GM21717 (cell line): ENCODE results near the gene TRRAP.

ENCODE experiments used
- ATAC-seq: cut with Tn5 transposase; IDR thresholded peaks from one replicate; pipeline ENCODE4 v1.9.1; 2021; ENCODE audit warnings: mild to moderate bottlenecking, moderate library complexity; ENCODE audit not compliant: unreplicated experiment

TRRAP gene

GRCh38 chr7:98982686-98983085, 104.4 kb downstream of the TRRAP start:
- no peak for ATAC-seq

DNA sequence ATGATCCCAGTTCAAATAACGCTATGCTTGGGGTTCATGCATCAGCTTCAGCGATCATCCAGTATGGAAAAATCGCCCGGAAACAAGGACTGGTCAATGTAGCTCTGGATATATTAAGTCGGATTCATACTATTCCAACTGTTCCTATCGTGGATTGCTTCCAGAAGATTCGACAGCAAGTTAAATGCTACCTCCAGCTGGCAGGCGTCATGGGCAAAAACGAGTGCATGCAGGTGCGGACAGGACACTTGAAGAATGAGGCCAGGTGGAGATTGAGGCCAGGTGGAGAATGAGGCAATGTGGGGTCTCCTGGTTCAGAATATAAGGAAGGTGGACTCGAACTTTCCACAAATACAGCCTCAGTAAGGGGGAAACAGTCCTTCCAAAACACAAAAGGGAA, 105.8 kb downstream of the TRRAP start:
- ATAC-seq, result no peak

- ATAC-seq, result no peak
These were observed 107.1 kb downstream of the TRRAP start for GRCh38 chr7:98985406-98985805.

DNA sequence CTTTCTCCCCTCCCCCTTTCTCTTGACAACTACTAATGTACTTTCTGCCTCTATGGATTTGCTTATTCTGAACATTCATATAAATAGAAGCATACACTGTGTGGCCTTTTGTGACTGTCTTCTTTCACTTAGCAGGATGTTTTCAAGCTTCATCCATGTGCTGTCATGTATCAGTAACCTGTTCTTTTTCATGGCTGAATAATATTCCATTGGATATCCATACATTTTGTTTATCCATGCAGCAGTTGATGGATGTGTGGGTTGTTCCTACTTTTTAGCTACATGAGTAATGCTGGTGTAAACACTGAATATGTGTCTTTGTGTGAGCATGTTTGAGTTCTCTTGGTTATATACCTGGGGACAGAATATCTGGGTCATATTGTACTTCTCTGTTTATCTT, 107.6 kb downstream of the TRRAP start:
- ATAC-seq, result no peak

DNA sequence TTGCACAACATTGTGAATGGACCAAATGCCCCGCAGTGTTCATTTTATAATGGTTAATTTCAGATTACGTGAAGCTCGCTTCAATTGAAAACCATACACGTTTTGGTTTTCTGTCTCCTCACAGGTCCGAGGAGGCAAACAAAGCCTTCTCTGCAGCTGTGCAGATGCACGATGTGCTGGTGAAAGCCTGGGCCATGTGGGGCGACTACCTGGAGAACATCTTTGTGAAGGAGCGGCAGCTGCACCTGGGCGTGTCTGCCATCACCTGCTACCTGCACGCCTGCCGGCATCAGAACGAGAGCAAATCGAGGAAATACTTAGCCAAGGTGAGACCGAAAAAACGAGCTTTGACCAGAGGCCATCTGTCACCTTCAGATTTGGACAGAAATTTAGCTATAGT, 110.3 kb downstream of the TRRAP start:
- no peak for ATAC-seq

DNA sequence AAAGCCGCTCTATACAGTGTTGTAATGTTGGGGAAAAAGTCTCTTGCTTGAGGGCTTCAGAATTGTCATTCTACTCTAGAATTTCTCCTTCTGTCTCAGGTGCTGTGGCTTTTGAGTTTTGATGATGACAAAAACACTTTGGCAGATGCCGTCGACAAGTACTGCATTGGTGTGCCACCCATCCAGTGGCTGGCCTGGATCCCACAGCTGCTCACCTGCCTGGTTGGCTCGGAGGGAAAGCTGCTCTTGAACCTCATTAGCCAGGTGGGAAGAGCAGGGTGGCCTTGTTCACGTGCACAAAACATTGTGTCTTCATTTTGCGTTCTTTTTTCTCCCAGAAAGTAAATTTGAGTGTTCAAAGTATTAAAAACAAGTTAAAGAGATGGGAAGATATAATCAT, 112.0 kb downstream of the TRRAP start:
- no peak for ATAC-seq

DNA sequence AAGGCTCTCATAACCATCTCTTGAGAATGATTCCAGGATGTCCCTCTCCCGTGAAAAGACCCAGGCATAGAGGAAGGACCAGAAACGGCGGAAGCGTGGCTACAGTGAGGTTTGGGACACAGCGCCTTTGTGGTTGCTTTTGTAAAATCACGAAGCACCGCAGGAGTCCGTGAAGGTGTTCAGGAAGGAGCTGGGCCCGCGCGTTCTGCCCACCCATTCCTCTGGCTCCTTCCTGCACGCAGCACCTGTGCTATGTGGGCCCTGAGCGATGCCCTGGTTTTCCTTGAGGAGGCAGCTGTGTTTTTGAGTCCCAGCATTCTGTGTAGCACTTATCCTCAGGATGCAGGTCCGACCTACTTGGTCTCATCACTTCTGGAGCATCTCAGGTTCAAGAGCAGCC, 112.8 kb downstream of the TRRAP start:
- no peak for ATAC-seq

GRCh38 chr7:98992076-98992475, 113.7 kb downstream of the TRRAP start:
- ATAC-seq, result no peak

- ATAC-seq, result no peak
These were observed 114.9 kb downstream of the TRRAP start for GRCh38 chr7:98993024-98993897.

DNA sequence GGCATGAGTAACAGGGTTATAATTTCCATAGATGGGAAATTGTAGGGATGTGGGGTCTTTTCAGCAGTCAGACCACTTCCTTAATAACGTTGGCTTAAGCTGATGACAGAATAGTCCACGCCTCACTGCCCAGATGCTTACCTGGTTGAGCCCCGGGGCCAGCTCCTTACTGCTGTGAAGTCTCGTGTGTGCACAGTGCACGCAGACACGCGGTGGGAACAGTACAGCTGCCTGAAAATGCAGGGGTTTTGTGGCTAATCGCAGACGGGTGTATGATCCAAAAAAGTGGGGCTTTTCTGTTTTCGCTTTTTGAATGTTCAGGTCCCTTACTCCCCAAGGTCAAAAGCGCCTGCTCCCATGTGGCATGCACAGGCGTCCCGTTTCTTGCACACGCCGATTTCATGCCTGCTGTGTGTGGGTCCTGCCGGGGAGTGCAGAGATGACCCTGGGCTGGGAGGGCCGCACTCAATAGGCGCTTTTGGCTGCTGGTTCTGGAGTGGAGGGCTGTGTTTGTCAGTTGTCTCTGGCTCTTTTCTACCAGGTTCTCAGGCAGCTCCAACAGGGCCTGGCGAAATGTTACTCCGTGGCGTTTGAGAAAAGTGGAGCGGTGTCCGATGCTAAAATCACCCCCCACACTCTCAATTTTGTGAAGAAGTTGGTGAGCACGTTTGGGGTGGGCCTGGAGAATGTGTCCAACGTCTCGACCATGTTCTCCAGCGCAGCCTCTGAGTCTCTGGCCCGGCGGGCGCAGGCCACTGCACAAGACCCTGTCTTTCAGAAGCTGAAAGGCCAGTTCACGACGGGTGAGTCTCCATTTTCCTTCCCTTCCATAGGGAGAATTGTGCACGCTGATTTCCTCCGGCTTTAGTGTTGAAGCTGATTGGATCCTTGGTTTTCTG, 116.0 kb downstream of the TRRAP start:
- no peak for ATAC-seq

- no peak for ATAC-seq
These were observed 116.8 kb downstream of the TRRAP start for GRCh38 chr7:98995111-98995510.

DNA sequence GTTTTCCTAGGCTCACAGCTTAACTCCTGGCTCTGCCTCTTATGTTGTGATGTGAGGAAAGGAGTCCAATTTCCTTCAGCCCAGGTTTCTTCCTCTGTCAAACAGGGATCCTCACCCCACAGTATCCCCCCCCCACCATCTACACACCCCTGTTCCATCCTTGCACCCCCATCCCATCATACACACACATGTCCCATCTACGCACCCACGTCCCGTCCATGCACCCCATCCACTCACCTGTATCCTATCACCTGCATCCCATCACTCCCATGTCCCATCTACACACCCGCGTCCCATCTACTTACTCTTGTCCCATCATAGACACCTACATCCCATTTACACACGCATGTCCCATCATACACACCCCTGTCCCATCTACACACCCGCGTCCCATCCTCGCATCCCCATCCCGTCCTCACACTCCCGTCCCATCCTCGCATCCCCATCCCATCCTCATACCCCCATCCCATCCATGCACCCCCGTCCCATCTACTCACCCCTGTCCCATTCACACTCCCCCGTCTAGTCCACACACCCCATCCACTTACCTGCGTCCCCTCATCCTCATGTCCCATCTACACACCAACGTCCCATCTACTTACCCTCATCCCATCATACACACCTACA, 117.3 kb downstream of the TRRAP start:
- no peak for ATAC-seq

DNA sequence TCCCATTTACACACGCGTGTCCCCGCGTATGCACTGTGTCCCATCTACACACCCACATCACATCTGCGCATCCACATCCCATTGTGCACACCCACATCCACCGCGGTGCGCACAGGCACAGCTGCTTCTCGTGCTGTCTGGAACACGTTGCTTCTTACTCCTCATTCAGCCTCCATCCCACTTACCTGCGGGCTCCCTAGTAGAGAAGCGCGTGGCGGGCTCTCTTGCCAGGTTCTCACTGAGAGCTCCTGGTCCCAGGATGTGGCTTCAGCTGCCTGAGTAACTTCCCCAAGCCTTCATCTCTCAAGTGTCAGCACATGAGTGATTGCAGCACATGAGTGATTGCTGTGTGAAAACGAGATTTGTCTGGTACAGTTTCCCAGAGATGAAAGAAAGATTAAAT, 117.8 kb downstream of the TRRAP start:
- no peak for ATAC-seq

- no peak for ATAC-seq
These were observed 119.5 kb downstream of the TRRAP start for GRCh38 chr7:98997846-98998245.

DNA sequence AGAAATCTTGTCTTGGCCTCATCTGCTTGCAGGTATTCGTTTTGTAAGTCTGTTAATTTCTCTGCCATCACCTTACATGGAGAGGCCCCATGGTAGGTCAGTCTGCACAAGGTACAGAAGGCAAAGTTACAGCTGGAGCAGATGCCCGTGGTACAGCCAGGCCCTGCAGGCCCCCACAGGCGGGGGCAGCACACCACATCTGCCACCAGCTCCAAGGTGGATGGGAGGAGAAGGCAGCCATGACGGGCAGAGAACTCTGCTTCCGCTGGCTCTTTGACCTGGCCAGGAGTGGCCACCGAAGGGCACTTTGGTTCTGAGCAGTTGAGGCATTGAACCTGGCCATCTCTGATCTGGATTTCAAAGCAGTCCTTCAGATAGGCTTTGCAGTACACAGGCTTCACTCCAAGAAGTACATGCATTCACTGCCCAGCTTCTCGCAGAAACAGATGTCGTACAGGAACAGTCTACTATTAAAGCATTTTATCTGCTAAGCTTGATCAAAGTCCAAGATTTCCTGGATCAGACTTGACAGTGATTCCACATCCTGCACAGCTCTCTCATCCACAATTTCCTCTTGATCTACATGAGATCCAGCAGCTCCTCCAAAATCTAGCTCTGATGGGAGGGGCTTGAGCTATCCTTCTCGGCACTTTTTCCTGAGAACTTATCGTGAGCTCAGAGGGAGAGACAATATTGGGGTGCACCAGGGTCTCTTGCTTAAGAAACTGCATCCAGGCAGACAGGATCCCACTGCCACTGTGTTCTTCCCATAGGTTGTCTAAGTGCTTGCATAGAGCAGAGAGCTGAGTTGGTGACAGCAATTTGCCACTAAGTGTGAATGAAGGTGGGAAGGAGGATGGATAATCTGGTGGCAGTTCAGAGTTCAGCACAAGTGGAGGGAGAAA, 120.7 kb downstream of the TRRAP start:
- ATAC-seq, result no peak

DNA sequence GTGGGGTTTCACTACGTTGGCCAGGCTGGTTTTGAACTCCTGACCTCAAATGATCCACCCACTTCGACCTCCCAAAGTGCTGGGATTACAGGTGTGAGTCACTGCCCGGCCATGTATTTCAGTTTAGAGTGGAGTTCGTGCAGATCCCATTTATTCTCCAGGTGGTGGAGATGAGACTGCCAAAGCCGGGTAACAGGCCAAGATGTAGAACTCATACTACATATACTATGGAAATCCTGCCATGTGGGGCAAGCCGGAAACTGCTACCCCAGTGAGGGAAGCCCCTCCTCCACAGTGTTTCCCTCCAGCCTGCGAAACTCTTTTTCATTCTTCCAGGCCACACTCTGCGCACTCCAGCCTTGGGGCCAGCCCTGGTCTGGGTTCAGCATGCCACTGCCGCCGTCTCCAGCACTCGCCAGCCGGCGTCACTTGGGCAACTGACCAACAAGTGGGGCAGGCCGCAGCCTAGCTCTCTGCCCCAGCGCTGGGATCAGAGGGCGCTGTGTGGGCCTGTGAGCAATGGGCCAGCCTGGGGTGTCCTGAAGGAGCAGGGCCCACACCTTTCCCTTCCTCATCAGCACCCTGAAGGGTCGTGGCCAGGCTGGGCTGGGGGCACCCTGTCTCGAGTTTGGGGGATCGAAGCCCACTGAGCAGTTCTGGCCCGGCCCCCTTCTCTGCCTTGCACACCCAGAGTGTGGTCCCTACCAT, 122.0 kb downstream of the TRRAP start:
- no peak for ATAC-seq

DNA sequence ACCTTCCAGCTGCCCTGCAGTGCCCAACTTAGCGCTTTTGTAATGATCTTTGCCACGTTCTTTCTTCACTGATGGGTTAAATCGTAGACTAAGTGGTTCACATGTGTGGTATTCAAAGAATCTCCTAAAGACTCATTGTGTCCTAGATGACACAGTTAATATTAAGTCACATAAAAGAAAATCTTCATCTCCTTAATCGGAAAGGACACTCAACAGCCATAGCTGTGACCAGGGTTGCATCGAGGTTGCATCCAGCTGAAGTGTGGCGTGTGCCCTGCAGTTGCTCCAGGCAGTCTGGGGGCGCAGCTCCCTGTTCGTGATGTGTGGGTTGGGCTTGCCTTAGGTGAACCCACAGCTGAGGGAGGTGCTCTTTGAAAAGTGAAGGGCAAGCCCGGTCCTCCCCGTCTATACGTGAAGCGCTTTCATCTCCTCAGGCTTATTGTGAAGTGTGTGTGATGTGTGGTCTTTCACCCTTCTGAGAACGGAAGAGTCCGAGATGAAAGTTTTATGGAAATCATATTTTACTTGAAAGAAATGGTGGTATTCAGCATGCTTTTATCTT, 122.7 kb downstream of the TRRAP start:
- no peak for ATAC-seq

DNA sequence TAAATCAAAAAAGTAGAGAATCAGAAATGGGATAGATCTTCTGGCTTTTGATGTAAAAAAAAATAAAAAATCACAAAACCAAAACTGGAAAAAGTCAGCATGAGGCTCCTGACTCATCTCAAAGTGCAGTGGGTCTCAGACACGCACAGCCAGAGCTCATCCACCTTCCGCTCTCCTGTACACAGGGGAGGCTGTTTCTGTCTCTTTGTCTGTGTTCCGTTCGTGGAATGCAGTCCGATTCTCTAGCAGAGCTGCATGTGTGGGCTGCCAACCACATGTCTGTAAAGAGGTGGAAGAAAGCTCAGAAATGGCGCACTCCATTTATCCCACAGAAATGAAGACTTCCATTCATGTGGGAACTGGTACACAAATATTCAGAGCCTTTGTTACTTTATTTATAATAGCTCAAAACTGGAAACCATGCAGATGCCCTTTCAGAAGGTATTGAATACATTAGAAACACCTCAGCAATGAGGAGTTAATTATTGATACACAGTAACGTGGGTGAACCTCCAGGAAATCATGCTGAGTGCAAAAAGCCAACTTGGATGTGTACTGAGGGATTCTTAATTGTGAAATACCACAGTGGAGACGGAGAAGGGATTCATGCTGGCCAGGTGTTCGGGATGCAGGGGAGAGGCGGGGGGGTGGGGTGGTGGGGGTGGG, 123.3 kb downstream of the TRRAP start:
- ATAC-seq, result no peak
